Lung (tissue), 12 donors: ENCODE measurements around the gene TSPAN32. TPM values are rescaled to one million over a fixed set of nuclear protein-coding genes. Genes with fewer than 3 reads are reported as not detected.

ENCODE experiments used
- ATAC-seq: fragments of 200-7000 bp; cut with Tn5 transposase; one replicate; pipeline ENCODE4 v1.9.1; 2020; ENCODE audit warnings: moderate number of reproducible peaks; ENCODE audit not compliant: insufficient read depth, low FRiP score
- DNase-seq, 3 donors: peaks; one replicate each; pipeline ENCODE4 v3.0.0-alpha.2; 2013 to 2017
- H3K27ac ChIP-seq, 2 donors: one replicate each; pipeline ENCODE4 v1.5.1; 2013; ENCODE audit warnings: mild to moderate bottlenecking in 2 of 2, moderate library complexity in 2 of 2, control low read depth in 1 of 2, inconsistent platforms in 1 of 2, low read depth in 1 of 2, low read length in 1 of 2
- H3K27me3 ChIP-seq, 3 donors: one replicate each; pipeline ENCODE4 v1.5.1; 2013; ENCODE audit warnings: low read length in 2 of 3; ENCODE audit not compliant: control insufficient read depth in 3 of 3, insufficient read depth in 3 of 3
- H3K36me3 ChIP-seq, 4 donors: one replicate each; pipeline ENCODE4 v1.5.1; 2013; ENCODE audit warnings: low read length in 4 of 4, mild to moderate bottlenecking in 1 of 4, moderate library complexity in 1 of 4; ENCODE audit not compliant: control insufficient read depth in 4 of 4, insufficient read depth in 4 of 4
- H3K4me1 ChIP-seq, 5 donors: one replicate each; pipeline ENCODE4 v1.5.1; 2013; ENCODE audit warnings: low read length in 5 of 5, mild to moderate bottlenecking in 2 of 5, moderate library complexity in 1 of 5; ENCODE audit not compliant: control insufficient read depth in 5 of 5, insufficient read depth in 5 of 5
- H3K4me3 ChIP-seq: one replicate; pipeline ENCODE4 v1.5.1; 2013; ENCODE audit warnings: mild to moderate bottlenecking, control low read depth, moderate library complexity
- H3K9ac ChIP-seq, 2 donors: one replicate each; pipeline ENCODE4 v1.5.1; 2013; ENCODE audit warnings: low read length in 2 of 2, control low read depth in 1 of 2; ENCODE audit not compliant: insufficient read depth in 1 of 2
- H3K9me3 ChIP-seq, 4 donors: one replicate each; pipeline ENCODE4 v1.5.1; 2013; ENCODE audit warnings: low read length in 3 of 4, mild to moderate bottlenecking in 1 of 4, moderate library complexity in 1 of 4; ENCODE audit not compliant: control insufficient read depth in 4 of 4, insufficient read depth in 3 of 4
- WGBS, 2 donors: extraction: QIAGEN DNeasy Blood & Tissue Kit; methylation state at CpG; one replicate each; pipeline ENCODE4 v1.1.7; 2013; 5-methylcytosine and 5-hydroxymethylcytosine counted together
- polyA plus RNA-seq, 2 donors: library from polyadenylated mRNA; stranded (reverse); fragments of 200-250 nt; gene quantifications; one replicate each; pipeline ENCODE4 v1.2.1, GENCODE V29; 2013
- total RNA-seq, 2 donors: library from RNA; depleted of rRNA in 1 of 2; stranded (reverse); fragments of >200 nt in 1 of 2; gene quantifications; one replicate each; pipeline ENCODE4 v1.2.1, GENCODE V29; 2014 to 2021
- TF ChIP-seq, protein P1 (sequence below): IDR thresholded peaks from 2 replicates; pipeline ENCODE4 v1.5.1; 2012; ENCODE audit warnings: mild to moderate bottlenecking; ENCODE audit errors: control extremely low read depth, extremely low read depth
- donor health status: control.
- donor health status: control.
- donor health status: Bipolar disorder and iron deficiency.
- donor health status: healthy.
- donor health status: DM: yes; HTN: yes; CAD: no.

Gene TSPAN32
- total and polyA plus RNA-seq, 4 donors, result 6.1 to 7.6 (median 7.1) TPM

DNA sequence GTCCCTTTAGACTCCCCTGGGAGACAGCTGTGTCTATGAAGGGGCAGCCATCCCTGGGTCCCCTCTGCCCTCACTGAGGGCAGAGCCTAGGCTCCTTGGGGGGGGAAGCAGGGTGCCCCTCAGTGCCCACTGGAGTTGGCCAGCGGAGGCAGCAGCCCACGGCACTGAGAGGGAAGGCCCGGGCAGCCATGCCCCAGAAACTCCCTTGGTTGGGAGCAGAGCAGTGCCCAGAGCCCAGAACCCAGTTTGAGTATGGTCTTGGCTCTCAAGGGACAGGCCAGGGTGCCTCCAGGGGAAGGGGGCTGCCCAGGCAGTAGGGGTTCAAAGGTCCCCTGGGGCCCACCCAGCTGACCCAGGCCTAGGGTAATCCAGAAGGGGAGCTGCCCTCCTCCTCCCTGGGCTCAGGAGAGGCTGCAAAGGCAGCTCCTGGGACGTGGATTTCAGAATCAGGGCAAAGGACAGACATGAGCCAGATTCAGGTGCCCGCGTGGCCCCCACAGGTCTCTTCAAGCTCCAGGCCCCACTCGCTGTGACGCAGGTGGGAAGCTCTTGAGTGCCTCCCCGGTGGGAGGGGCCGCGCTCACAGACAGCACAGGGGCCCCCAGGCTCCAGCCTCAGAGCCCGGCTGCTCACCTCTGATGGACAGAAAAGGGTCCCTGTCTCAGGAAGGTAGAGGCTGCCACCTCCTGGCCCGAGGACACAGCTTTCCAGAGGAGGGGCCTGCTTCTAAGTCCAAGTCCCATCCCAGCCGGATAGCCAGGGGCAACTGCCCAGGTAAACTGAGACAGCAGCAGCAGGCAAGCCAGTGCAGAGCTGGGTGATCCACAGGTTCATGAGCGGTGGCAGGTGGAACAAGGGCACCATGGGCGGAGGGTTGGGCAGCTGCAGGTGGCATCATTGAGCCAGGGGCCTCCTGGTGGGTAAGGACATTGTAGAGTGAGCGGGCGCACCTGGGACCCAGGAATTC is 2.7 kb upstream of the TSPAN32 start:
- Histone ChIP-seq H3K27me3 (no peaks in the 10 kb centered on the region), H3K27ac (no peak overlapping the region), H3K4me3 (no peak overlapping the region), H3K4me1 (peaks cover 0 to 20% (median 11%) of the 10 kb centered on the region in 5 donors), H3K36me3 (no peaks in the 10 kb centered on the region), H3K9me3 (no peaks in the 10 kb centered on the region), H3K9ac (no peak overlapping the region)
- TF ChIP-seq, protein P1, sequence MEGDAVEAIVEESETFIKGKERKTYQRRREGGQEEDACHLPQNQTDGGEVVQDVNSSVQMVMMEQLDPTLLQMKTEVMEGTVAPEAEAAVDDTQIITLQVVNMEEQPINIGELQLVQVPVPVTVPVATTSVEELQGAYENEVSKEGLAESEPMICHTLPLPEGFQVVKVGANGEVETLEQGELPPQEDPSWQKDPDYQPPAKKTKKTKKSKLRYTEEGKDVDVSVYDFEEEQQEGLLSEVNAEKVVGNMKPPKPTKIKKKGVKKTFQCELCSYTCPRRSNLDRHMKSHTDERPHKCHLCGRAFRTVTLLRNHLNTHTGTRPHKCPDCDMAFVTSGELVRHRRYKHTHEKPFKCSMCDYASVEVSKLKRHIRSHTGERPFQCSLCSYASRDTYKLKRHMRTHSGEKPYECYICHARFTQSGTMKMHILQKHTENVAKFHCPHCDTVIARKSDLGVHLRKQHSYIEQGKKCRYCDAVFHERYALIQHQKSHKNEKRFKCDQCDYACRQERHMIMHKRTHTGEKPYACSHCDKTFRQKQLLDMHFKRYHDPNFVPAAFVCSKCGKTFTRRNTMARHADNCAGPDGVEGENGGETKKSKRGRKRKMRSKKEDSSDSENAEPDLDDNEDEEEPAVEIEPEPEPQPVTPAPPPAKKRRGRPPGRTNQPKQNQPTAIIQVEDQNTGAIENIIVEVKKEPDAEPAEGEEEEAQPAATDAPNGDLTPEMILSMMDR, result peak; percentile 28
- 62 to 67% methylated on average over 18 of the region's 18 CpGs for WGBS, 2 donors
- peak in 2 of 3 donors; percentile 40 to 53 for DNase-seq
- no peak for ATAC-seq

DNA sequence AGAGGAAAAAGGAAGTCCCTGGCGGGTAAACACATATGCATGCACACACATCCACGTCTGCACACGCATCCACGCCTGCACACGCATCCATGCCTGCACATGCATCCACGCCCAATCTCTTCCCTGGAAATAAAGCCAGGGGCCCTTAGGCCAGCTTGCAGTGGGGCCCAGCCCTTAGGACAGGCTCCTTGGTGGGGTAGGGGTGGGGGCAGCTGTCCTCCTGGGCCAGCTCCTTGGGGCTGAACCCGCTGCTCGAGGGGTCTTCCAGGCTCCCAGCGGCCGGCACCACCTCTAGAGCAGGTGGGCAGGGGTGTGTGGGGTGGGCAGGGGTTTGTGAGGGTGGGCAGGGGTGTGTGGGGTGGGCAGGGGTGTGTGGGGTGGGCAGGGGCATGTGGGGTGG is 2.0 kb upstream of the TSPAN32 start:
- no peaks in the 10 kb centered on the region for H3K9me3 ChIP-seq
- TF ChIP-seq, protein P1, result no peak
- H3K36me3 ChIP-seq, result no peaks in the 10 kb centered on the region
- H3K27me3 ChIP-seq, result no peaks in the 10 kb centered on the region
- no peak overlapping the region for H3K27ac ChIP-seq
- no peak for DNase-seq
- H3K4me1 ChIP-seq, result peaks cover 0 to 27% (median 13%) of the 10 kb centered on the region in 5 donors
- WGBS, 2 donors, result 56 to 79% methylated on average over 10 of the region's 10 CpGs
- no peak overlapping the region for H3K9ac ChIP-seq
- ATAC-seq, result no peak
- H3K4me3 ChIP-seq, result no peak overlapping the region

DNA sequence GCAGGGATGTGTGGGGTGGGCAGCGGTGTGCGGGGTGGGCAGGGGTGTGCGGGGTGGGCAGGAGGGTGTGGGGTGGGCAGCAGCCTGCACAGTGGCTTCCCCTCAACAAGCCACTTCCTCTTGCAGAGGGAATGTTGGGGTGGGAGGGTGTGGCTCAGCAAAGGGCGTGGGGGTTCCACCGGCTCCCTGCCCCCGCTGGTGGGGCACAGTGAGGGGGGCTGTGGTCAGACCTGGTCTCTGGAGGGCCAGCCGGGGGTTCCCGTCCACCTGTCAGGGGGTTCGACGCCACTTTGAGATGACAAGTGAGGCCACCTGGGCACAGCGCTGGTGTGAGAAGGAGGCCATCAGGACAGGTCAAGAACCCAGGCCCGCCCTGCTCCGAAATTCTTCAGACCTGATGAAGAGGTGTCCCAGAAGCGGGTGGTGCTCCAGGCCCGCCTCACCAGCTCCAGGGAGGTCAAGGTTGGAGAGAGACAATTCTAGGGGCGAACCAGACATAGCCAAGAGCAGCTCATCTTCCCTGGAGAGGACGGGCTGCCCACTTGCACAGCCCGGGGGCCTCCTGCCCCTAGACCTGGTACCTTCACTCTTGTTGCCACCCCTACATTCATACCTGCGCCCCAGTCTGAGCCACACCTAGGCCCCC is 1.4 kb upstream of the TSPAN32 start:
- Histone ChIP-seq H3K36me3 (no peaks in the 10 kb centered on the region), H3K27me3 (no peaks in the 10 kb centered on the region), H3K9me3 (no peaks in the 10 kb centered on the region), H3K4me3 (no peak overlapping the region), H3K27ac (no peak overlapping the region), H3K9ac (no peak overlapping the region), H3K4me1 (peaks cover under 1 to 33% (median 16%) of the 10 kb centered on the region in 5 donors)
- TF ChIP-seq, protein P1, result no peak
- 17 to 55% methylated on average over 12 to 19 of the region's 19 CpGs for WGBS, 2 donors
- ATAC-seq, result no peak
- peak in 1 of 3 donors; percentile 10 for DNase-seq
